ENCODE results near the gene PARD3.
A peak's percentile ranks its signal among the peaks of the same experiment; 100 is the strongest.

PARD3 gene

DNA sequence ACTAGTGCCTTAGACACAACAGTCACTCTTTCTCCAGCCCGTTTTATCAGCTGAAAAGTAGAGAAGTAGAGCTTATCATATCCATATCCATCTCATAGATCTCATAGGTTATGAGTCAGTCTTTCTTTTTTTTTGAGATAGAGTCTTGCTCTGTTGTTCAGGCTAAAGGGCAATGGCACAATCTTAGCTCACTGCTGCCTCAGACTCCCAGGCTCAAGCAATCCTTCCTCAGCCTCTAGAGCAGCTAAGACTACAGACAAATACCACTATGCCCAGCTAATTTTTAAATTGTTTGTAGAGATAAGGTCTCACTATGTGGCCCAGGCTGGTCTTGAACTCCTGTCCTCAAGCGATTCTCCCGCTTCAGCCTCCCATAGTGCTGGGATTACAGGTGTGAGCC, 2.5 kb upstream of the PARD3 start:
- no peak overlapping the region for H3K4me3 ChIP-seq (ENCODE audit: low read length, poor library complexity, severe bottlenecking)

DNA sequence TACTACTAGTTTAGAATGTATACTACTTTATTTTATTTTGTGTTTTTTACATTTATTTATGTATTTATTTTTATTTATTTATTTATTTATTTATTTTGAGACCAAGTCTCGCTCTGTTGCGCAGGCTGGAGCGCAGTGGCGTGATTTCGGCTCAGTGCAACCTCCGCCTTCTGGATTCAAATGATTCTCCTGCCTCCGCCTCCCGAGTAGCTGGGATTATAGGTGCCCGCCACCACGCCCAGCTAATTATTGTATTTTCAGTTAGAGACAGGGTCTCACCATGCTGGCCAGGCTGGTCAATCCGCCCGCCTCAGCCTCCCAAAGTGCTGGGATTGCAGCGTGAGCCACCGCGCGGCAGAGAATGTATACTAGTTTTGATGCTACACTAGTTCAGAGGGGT, 2.0 kb upstream of the PARD3 start:
- H3K9me3 ChIP-seq (ENCODE audit: insufficient read depth, low read depth, low read length) = no peaks in the 10 kb centered on the region
- H2AFZ ChIP-seq (ENCODE audit: low read length) = no peak overlapping the region
- H4K20me1 ChIP-seq (ENCODE audit: insufficient read depth, low read length, poor library complexity, severe bottlenecking) = peaks cover 22% of the 10 kb centered on the region
- no peak overlapping the region for H3K4me2 ChIP-seq (ENCODE audit: low read depth, low read length, poor library complexity, severe bottlenecking)
- H3K27me3 ChIP-seq (ENCODE audit: insufficient read depth, low read length, poor library complexity, severe bottlenecking) = no peaks in the 10 kb centered on the region
- no peaks in the 10 kb centered on the region for H3F3A ChIP-seq (ENCODE audit: low read depth)
- H3K9me2 ChIP-seq (replicated peaks; ENCODE audit: low read depth, low read length) = no peaks in the 10 kb centered on the region
- H3K79me2 ChIP-seq (ENCODE audit: insufficient read depth, low read length) = peaks cover 25% of the 10 kb centered on the region
- TF ChIP-seq EZH2phosphoT487 (IDR thresholded peaks at IDR 0.05; ENCODE audit: borderline replicate concordance) = no peak
- TF ChIP-seq CTCF (conservative IDR thresholded peaks at IDR 0.05; ENCODE audit: low read length) = no peak
- no peak overlapping the region for H3K9ac ChIP-seq (ENCODE audit: low read depth, low read length, poor library complexity, severe bottlenecking)
- H3K4me3 ChIP-seq (ENCODE audit: low read length, poor library complexity, severe bottlenecking) = no peak overlapping the region
- H3K36me3 ChIP-seq (ENCODE audit: insufficient read depth, low read length) = no peaks in the 10 kb centered on the region
- H3K4me1 ChIP-seq (ENCODE audit: insufficient read depth, low read length, poor library complexity, severe bottlenecking) = peaks cover 32% of the 10 kb centered on the region

More for the DNA sequence above, 2.5 kb upstream of the PARD3 start:
- no peaks in the 10 kb centered on the region for H3K36me3 ChIP-seq (ENCODE audit: insufficient read depth, low read length)
- no peaks in the 10 kb centered on the region for H3K9me3 ChIP-seq (ENCODE audit: insufficient read depth, low read depth, low read length)
- peaks cover 20% of the 10 kb centered on the region for H3K79me2 ChIP-seq (ENCODE audit: insufficient read depth, low read length)
- H3K9me2 ChIP-seq (replicated peaks; ENCODE audit: low read depth, low read length) = no peaks in the 10 kb centered on the region
- no peak overlapping the region for H3K4me2 ChIP-seq (ENCODE audit: low read depth, low read length, poor library complexity, severe bottlenecking)
- TF ChIP-seq EZH2phosphoT487 (IDR thresholded peaks at IDR 0.05; ENCODE audit: borderline replicate concordance) (no peak), CTCF (conservative IDR thresholded peaks at IDR 0.05; ENCODE audit: low read length) (no peak)
- H2AFZ ChIP-seq (ENCODE audit: low read length) = no peak overlapping the region
- no peak overlapping the region for H3K9ac ChIP-seq (ENCODE audit: low read depth, low read length, poor library complexity, severe bottlenecking)
- no peaks in the 10 kb centered on the region for H3F3A ChIP-seq (ENCODE audit: low read depth)
- H4K20me1 ChIP-seq (ENCODE audit: insufficient read depth, low read length, poor library complexity, severe bottlenecking) = peaks cover 17% of the 10 kb centered on the region
- H3K27me3 ChIP-seq (ENCODE audit: insufficient read depth, low read length, poor library complexity, severe bottlenecking) = no peaks in the 10 kb centered on the region
- peaks cover 27% of the 10 kb centered on the region for H3K4me1 ChIP-seq (ENCODE audit: insufficient read depth, low read length, poor library complexity, severe bottlenecking)

- Histone ChIP-seq H3K27me3 (ENCODE audit: insufficient read depth, low read length, poor library complexity, severe bottlenecking) (no peaks in the 10 kb centered on the region), H3K4me2 (ENCODE audit: low read depth, low read length, poor library complexity, severe bottlenecking) (peak overlapping the region; percentile 83), H3K4me3 (ENCODE audit: low read length, poor library complexity, severe bottlenecking) (peak overlapping the region; percentile 74), H4K20me1 (ENCODE audit: insufficient read depth, low read length, poor library complexity, severe bottlenecking) (peaks cover 27% of the 10 kb centered on the region), H3K36me3 (ENCODE audit: insufficient read depth, low read length) (no peaks in the 10 kb centered on the region), H3K79me2 (ENCODE audit: insufficient read depth, low read length) (peaks cover 31% of the 10 kb centered on the region), H3F3A (ENCODE audit: low read depth) (no peaks in the 10 kb centered on the region), H2AFZ (ENCODE audit: low read length) (peak overlapping the region; percentile 81; the same call in 1 of the 2 replicates), H3K9ac (ENCODE audit: low read depth, low read length, poor library complexity, severe bottlenecking) (peak overlapping the region; percentile 39), H3K4me1 (ENCODE audit: insufficient read depth, low read length, poor library complexity, severe bottlenecking) (peaks cover 37% of the 10 kb centered on the region), H3K9me2 (replicated peaks; ENCODE audit: low read depth, low read length) (no peaks in the 10 kb centered on the region), H3K9me3 (ENCODE audit: insufficient read depth, low read depth, low read length) (no peaks in the 10 kb centered on the region)
- no peak for TF ChIP-seq EZH2phosphoT487 (IDR thresholded peaks at IDR 0.05; ENCODE audit: borderline replicate concordance)
- TF ChIP-seq CTCF (conservative IDR thresholded peaks at IDR 0.05; ENCODE audit: low read length) = no peak
Measured at GRCh38 chr10:34816501-34817002, 1.5 kb upstream of the PARD3 start.

All from Loucy (cell line).